Gastrocnemius medialis (tissue), 4 donors: ENCODE data around the gene XXYLT1.

Experiments used
- POLR2A ChIP-seq, 2 donors: fragments of 450-650 bp; IDR thresholded peaks; one replicate each; pipeline ENCODE4 v1.6.1; 2017; ENCODE audit warnings: antibody characterized with exemption in 2 of 2, mild to moderate bottlenecking in 2 of 2, moderate library complexity in 2 of 2
- TF ChIP-seq, protein P1 (sequence below), 5 experiments: fragments of 450-650 bp in 3 of 5; fragments of 200-600 bp in 2 of 5; sonication (generic) in 2 of 5; IDR thresholded peaks in 4 of 5; conservative IDR thresholded peaks in 1 of 5; 1 replicate in 4 of 5; 2 replicates in 1 of 5; pipeline ENCODE4 v1.5.1; 2016 to 2019; ENCODE audit warnings: antibody characterized with exemption in 5 of 5, mild to moderate bottlenecking in 3 of 5, moderate library complexity in 3 of 5

DNA sequence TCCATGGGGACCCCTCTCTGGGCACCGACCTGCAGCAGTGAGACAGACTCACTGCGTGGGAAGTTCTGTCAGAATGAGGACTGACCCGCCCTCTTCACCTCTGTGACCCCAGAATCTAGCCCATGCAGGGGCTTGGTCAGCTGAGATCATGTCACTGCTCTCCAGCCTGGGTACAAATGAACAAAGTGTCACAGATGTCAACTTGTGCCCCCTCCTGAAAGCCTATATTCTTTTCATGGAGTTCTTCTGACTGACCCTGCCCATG, 210.8 kb downstream of the XXYLT1 start:
- TF ChIP-seq, protein P1, sequence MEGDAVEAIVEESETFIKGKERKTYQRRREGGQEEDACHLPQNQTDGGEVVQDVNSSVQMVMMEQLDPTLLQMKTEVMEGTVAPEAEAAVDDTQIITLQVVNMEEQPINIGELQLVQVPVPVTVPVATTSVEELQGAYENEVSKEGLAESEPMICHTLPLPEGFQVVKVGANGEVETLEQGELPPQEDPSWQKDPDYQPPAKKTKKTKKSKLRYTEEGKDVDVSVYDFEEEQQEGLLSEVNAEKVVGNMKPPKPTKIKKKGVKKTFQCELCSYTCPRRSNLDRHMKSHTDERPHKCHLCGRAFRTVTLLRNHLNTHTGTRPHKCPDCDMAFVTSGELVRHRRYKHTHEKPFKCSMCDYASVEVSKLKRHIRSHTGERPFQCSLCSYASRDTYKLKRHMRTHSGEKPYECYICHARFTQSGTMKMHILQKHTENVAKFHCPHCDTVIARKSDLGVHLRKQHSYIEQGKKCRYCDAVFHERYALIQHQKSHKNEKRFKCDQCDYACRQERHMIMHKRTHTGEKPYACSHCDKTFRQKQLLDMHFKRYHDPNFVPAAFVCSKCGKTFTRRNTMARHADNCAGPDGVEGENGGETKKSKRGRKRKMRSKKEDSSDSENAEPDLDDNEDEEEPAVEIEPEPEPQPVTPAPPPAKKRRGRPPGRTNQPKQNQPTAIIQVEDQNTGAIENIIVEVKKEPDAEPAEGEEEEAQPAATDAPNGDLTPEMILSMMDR (IDR thresholded peaks at IDR 0.05 in 4 of 5, conservative IDR thresholded peaks at IDR 0.05 in 1 of 5) = no peak
- no peak for TF ChIP-seq POLR2A (IDR thresholded peaks at IDR 0.05)
